ENCODE results near the gene XRCC3.

DNA sequence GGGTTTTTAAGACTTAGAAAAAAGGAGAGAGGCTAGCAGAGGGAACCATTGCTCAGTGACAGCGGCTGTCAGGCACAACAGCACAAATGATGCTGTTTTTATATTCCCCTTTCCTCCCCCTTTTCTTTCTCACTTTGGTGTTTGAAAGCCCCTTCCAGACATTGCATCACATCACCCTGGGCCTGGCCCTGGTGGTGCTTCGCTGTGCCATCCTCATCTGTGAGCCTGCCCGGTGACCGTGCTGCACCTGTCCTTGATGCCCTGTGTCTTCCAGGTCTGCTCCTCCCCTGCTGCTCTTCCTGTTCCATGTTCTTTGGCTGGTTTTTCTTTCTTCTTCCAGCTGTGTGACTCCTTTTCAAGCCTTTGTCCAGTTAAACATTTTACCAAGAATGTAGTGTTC, 61.4 kb downstream of the XRCC3 start:
- TF ChIP-seq, protein P1, sequence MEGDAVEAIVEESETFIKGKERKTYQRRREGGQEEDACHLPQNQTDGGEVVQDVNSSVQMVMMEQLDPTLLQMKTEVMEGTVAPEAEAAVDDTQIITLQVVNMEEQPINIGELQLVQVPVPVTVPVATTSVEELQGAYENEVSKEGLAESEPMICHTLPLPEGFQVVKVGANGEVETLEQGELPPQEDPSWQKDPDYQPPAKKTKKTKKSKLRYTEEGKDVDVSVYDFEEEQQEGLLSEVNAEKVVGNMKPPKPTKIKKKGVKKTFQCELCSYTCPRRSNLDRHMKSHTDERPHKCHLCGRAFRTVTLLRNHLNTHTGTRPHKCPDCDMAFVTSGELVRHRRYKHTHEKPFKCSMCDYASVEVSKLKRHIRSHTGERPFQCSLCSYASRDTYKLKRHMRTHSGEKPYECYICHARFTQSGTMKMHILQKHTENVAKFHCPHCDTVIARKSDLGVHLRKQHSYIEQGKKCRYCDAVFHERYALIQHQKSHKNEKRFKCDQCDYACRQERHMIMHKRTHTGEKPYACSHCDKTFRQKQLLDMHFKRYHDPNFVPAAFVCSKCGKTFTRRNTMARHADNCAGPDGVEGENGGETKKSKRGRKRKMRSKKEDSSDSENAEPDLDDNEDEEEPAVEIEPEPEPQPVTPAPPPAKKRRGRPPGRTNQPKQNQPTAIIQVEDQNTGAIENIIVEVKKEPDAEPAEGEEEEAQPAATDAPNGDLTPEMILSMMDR (conservative IDR thresholded peaks at IDR 0.05; ENCODE audit: low read depth, low read length), result no peak
- TF ChIP-seq EZH2phosphoT487 (IDR thresholded peaks at IDR 0.05; ENCODE audit: borderline replicate concordance, low read length), result no peak
